Stimulated activated CD8-positive, alpha-beta memory T cell treated with anti-CD3 and anti-CD28 coated beads, Interleukin-7, amount 100 ng/mL, for 48 hours (primary cell): ENCODE data around the gene SNX32.

Experiments used
- DNase-seq, 2 donors: peaks; one replicate each; pipeline ENCODE4 v3.0.0-alpha.2; 2020; ENCODE audit warnings: low read depth in 1 of 2; ENCODE audit errors: extremely low read depth in 1 of 2

Gene SNX32

DNA sequence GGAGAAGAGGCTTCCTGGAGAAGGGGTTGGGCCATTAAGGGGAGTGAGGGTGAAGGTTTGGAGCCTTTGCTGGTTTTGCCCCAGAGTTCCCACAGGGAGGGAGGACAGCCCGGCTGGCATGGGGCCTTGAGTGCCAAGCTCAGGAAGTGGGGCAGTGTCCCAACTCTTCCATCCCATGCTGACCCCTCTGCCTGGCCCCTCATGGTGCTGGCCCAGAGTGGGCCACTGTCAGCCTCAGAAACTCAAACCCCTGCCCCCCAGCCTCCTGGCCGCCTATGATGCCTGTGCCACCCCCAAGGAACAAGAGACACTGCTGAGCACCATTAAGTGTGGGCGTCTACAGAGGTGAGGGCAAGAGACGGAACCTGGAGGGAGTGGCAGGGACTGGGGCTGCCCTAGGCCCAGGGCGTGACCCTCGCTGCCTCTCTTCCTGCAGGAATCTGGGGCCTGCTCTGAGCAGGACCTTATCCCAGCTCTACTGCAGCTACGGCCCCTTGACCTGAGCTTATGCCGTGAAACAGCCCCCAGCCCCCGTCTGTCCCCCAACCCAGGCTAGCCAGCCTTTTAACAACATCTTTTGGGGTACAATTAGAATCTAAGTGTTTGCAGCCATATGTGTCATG, 31.9 kb downstream of the SNX32 start:
- no peak for DNase-seq

DNA sequence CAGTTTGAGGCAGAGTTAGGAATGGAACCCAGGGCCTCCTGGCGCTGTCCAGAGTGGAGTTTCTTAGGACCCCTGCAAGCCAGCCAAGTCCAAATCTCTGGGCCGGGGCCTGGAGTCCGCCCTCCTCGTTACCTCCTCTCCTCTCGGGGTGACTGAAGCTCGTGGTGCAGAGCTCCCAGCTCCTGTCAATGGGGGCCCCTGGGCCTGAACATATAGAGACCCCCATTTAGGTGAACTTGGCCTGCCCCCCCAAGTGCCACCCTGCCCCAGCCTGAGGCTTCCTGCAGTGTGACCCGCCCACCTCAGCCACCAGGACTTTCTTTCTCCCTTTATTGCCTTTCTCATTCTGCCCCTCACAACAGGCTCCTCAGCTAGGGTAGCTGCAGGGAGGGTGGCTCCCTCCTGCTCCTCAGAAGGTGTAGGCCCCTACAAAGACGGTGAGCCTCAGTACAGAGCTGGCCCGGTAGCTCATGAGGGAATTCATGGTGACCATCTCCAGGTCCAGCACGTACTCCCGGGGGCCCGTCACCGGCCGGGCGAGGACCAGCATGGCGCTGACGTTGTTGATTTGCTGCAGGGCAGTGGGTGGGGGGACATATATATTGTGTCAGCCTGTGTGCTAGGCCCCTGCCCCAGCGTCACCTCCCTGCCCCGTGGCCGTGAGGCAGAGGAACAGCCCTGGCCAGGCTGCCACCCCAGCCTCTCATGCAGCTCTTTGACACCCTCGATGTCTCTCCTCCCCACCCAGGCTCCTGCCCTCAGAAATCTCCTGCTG, 32.9 kb downstream of the SNX32 start:
- no peak for DNase-seq

DNA sequence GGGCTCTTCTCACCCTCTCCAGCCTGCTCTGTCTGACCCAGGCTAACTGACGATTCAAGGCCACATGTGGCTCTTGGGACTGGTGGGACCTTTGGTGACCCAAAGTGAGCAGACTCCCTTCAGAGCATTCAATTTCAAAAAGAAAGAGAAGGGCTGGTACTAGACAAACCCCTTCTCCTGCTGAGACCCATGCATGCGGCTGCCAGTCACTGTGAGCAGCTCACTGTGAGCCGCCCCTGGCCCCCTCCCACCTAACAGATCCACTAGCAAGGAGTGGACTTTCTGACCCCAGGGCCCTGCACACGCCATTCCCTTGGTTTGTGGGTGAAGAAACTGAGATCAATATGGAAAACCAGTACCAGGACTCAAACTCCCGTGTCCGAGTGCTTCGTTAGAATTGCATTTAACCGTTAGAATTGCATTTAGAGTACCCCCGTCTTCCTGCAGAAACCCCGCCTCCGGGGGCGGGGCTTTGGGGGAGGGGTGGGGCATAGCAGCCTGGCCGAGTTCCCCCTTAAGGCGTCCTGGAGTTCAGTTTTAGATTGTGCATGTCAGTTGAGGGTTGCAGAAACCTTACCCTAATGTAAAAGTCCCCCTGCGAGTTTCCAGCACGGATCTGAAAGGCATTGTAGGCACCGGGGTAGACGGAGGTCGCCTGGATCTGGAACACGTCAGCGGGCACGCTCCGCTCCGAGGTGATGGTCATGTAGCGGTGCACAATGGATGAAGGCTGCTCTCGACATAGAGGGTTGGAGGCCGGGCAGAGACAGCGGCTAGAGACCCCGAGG, 33.7 kb downstream of the SNX32 start:
- DNase-seq = no peak

DNA sequence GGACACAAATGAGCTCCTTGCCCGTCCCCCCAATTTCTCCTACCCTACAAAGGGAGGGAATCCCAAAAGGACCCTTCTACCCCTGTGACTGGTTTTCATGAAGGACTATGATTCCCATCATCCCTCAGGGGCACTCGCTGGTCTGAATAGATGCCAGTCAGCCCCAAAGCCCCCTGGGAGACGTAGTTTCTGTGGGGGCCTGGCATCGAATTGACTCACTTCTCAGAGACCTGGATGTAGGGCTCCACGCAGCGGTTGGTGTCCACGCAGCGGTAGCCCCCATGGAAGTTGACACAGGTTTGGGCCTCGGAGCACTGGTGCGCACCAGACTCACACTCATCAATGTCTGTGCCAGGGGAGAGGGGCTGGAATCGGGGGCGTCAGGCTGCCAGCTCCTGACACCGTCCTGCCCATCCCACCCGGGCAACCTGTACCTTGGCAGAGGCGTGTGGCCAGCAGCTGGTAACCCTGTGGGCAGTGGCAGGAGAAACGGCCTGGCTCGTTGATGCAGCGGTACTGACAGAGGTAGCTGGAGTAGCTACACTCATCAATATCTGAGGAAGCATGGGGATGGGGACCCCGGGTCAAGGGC, 34.4 kb downstream of the SNX32 start:
- no peak for DNase-seq

DNA sequence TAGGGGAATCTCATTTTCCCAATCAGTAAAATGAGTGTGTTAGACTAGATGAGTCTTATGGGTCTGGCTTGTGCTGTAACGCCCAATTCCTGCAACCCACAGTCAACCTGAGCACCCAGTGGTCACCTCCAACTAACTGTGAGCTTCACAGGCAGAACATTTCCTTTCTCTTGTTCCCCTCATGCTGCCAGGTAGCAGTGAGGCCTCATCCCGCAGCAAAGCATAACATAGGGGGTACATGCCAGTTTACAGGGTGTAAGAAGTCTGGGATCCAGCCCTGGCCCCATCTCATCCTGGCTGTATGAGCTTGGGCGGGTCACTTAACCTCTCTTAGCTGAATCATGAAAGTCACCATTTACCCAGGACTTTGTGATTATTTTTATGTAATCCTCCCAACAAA, 35.1 kb downstream of the SNX32 start:
- no peak for DNase-seq

DNA sequence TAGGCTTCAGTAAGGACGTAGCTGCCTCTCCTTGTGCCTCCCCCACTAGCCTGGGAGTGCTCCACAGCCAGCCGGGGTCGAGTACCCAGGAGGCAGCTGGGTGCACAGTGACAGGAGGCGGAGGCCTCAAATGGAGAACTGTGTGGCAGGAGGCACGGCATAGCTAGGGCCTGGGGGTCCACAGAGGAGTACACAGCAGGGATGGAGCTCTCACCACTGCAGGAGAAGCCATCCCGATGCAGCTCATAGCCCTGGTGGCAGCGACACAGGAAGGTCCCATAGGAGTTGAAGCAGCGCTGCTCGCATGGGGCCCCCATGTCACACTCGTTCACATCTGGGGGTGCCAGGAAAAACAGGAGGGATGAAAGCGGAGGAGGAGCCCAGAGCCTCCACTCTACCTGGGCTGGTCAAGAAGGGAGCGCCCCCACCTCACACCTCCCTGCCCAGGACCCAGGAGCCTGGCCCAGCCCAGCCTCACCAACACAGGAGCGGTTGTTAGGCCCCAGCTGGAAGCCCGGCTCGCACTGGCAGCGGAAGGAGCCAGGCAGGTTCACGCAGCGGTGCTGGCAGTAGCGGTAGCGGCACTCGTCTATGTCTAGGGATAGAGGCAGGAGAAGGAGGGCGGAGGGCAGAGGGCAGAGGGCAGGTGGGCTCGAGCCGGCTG, 36.0 kb downstream of the SNX32 start:
- no peak for DNase-seq

DNA sequence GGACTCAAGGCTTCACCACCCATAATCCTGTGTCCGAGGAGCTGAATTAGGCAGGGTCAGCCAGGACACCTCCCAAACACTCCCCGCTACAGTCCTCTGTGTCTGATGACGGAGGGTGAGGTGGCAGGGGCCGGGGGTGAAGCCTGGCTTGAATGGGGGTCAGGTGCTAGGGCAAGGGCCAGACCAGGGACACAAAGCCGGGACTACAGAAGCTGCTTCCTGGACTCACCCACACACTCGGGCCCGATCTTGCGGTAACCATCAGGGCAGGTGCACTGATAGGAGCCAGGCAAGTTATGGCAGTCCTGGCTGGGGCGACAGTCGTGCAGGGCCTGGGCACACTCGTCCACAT, 36.5 kb downstream of the SNX32 start:
- no peak for DNase-seq

DNA sequence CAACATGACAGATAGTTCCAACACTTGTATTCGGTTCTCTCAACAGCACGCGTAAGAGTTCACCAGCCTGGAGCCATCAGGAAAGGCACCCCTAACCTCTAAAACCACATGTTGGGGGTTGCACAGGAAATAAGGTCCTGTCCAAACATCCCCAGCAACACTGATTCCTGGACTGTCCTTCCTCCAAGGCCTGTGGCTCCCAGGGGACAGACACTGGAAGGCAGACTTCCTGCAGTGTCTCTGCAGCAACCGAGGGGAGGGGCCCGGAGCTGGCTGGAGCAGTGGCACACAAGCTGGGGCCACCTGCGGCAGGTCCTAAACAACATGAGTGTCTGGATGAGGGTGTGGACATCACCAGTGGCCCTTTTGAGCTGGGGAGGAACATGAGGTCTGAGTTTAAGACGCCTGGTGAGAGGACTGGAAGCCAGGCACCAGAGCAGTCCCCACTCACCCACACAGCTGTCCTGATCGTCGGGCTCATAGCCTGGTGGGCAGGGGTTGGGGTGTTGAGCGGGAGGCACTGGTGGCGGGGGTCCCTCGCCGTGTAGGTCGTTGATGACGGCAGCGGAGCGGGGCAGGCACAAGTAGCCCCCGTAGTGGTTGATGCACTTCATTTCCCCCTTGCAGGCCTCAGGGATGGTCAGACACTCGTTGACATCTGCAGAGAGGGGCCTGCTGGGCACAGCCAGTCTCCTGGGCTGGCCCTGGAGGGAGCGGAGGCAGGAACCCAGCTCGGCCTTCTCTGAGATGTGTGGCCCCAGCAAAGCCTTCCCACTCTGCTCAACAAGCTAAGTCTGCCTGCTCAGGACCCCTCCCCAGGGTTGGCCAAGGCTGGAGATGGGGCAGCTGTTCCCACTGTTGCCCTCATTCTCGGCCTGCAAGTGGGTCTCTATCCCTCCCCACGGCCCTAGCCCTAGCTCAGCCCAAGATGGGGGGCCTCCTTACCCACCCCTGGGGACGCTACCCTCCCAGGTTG, 37.2 kb downstream of the SNX32 start:
- no peak for DNase-seq

DNA sequence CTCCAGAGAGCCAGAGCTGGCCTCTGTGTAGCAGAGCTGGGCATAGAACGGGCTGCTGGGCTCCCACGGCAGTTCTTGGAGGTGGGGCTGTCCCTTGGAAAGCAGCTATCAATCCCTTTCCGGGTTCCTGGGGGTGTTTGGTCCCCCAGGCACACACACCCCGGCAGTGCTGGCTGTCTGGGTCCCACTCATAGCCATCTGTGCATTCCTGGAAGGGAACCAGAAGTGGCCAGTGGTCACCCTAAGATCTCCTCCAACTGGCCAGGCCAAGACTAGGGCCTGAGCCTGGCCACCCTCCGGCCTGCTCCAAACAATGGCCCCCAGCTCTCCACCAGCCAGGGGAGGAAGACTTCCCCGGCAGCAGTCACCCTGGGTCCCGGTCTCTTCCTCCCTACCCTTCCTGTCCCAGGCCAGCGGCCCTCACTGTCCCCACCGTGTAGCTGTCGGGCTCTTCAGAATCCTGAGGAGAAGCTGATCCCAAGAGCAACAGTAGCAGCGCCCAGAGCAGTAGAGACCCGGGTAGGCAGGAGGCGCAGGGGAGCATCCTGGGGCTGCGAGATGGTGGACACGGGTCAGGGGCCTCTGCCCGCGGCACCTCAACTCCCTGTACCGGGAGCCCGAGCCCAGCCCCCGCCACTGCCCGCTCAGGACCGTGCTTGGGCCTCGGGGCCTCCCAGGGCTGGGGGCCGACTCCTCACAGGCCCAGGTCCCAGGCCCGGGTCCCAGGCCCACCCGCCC, 38.2 kb downstream of the SNX32 start:
- no peak for DNase-seq

DNA sequence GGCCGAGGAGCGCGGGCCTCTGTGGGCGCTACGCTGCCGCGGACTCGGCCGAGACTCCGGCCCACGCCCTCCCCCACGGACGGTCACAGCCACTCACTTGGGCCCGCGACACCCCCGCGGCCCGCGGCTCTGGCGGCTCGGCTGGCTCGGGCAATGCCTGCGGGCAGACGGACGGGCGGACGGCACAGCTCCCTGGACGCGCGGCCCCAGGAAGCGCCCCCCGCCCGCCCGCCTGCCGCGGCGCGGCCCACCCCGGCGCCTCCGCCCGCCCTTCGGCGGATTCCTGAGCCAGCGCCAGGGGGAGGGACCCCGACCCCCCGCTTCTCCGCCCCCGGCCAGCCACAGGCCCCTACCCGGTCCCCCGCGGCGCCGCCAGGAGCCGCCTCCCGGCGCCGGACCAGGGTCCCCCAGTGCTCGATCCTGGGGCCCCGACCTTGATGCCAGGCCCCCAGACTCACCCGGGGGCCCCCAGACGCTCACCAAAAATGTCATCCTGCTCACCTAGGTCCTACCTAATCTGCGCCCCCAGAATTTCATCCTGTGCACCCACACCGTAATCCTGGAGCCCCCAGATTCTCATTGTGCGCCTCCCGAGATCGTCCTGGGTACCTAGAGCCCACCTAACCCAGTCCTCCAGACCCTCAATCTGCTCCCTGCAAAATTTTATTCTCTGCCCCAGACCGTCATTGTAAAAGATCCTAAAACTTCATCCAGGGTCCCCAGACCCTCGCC, 39.0 kb downstream of the SNX32 start, which contains the start of gene EFEMP2:
EFEMP2 (minus strand) TSS at position 215 of the 732 bp plus-strand sequence. CDS start 446 bp downstream, outside the sequence.
- DNase-seq = no peak

DNA sequence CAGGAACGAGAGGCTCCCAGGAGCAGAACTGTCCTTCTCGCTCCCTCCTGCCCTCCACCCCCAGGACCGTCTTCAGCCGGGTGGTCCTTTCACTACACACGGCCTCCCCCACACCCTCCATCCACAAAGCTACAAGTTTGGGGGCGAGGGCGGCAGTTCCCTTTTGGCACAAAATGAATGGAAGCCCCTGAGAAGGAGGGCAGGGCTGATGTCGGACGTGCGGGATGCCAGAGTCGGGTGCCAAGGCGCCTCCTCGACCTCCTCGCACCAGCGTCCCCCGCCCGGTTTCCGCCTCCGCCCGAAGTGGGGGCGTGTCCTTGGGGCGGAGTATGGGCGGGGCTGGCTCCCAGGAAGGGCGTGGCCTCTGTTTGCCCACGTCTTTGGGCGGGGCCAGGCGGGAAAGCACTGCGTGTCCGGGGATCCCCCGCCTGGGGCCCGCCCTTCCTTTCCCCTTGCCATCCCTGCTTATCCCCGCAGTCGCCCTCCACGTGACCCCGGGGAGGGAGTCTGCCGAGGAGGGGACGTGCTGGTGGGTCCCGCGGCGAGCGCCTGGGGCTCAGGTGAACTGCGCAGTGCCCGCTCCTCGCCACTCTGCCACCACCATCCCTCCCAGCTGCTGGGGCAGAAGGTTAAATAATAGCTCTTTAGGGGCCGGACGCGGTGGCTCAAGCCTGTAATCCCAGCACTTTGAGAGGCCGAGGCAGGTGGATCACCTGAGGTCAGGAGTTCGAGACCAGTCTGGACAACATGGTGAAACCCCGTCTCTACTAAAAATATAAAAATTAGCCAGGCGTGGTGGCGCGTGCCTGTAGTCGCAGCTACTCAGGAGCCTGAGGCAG, 39.8 kb downstream of the SNX32 start:
- peak; percentile 91 to 94 for DNase-seq

DNA sequence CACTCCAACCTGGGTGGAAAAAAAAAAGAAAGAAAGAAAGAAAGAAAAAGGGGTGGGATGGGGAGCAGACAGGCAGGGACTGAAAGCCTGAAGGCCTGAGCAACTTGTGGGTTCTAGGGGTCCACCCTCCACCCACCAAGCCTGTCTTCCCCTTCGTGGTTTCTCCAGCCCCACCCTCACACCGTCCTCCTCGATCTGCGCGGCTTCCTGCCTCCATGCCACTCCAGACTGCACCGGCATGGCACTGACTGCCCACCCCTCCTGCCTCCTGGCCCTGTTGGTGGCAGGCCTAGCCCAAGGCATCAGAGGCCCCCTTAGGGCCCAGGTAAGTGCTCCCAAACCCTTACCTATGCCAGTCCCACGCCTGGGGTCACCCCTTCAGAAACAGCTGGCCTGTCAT, 45.9 kb downstream of the SNX32 start, which contains the start of gene CTSW:
CTSW (plus strand) TSS at position 221 of the 400 bp plus-strand sequence; CDS start at position 239, 18 bp downstream.
- no peak for DNase-seq

DNA sequence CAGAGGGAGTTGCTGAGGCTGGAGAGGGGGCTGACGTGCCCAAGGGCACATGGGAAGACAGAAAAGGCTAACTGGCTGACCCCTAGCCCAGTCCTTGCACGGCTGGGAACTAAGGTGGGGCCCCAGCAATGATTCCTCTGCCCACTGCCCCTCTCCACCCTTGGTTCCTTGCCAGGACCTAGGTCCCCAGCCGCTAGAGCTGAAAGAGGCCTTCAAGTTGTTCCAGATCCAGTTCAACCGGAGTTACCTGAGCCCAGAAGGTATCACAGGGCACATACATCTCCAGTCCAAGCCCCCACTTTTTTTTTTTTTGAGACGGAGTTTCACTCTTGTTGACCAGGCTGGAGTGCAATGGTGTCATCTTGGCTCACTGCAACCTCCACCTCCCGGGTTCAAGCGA, 46.3 kb downstream of the SNX32 start:
- no peak for DNase-seq

DNA sequence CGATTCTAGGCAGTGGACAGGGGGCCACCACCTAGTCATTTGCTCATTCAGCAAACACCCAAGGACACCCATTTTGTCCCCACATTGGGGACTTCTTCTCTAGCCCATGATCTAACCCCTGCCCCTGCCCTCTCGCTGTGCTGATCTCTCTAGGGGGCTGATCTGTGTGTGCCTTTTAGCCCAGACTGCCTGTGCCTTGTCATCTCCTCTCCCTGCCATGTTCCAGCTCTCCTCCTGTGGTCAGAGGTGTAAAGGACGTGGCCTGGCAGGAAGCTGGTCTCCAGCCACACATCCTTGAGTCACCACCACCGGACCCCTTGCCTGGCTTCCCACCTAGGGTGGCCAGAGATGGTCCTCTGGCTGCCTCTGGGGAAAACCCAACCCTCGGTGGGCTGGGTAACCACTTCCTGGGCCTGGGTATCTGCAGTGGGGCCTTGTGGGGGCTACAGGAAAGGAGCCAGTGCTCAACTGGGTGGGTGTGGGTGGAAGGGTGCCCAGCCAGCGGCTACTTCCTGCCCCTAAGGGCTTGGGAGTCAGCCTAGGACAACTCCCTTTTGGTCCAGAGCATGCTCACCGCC, 47.2 kb downstream of the SNX32 start:
- no peak for DNase-seq

DNA sequence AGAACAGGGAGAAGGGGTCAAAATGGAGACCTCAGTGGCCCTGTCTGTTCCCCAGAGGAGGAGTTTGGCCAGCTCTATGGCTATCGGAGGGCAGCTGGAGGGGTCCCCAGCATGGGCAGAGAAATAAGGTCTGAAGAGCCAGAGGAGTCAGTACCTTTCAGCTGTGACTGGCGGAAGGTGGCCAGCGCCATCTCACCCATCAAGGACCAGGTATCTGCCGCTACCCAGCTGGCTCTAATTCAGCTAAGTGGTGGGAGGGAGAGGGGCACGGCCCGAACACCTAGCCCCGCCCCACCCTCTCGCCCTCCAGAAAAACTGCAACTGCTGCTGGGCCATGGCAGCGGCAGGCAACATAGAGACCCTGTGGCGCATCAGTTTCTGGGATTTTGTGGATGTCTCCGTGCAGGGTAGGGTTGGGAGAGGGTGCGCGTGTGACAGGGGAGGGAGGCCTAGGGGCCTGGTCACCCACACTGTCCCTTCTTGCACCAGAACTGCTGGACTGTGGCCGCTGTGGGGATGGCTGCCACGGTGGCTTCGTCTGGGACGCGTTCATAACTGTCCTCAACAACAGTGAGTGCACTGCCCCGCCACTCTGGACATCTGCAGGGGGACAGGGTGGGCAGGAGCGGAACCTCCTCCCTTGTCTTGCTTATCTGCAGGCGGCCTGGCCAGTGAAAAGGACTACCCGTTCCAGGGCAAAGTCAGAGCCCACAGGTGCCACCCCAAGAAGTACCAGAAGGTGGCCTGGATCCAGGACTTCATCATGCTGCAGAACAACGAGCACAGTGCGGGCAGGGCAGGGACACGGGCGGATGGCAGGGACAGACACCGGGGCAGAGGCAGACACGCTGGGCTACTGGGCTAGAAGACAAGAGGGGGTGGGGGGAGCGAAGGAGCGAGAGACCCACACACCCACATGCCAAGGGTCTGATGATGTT, 48.6 kb downstream of the SNX32 start:
- DNase-seq = no peak
